Measurements from ENCODE around the gene LGALS3.

DNA sequence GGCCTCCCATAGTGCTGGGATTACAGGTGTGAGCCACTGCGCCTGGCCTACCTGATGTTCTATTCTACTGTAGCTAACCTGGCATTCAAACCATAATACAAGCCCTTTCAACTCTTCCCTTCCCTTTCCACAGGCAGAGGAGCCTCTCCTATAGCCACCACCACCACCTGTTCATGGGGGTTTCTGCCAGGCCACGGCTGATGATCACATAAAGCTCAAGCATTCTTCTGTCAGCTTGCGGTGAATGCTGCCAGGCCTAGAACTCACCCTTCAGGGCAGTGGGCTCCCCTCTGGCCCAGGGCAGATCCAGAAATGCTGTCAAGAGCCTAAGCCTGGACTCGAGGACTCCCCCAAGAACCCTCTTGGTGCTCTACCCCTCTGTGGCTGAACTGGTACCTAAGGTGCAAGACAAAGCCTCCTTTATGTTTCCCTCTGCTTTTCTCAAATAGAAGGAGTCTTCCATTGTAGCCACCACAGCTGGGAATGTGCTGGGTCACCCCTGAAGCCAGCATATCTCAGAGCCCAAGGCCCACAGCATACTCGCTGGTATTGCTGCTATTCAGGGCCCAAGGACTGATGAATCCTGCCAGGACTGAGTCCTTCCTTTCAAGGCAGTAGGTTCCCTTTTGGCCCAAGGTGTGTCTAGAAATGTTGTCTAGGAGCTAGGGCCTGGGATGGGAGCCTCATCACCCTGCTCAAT lies 65.8 kb downstream of the LGALS3 start:
- TF ChIP-seq, protein P1, sequence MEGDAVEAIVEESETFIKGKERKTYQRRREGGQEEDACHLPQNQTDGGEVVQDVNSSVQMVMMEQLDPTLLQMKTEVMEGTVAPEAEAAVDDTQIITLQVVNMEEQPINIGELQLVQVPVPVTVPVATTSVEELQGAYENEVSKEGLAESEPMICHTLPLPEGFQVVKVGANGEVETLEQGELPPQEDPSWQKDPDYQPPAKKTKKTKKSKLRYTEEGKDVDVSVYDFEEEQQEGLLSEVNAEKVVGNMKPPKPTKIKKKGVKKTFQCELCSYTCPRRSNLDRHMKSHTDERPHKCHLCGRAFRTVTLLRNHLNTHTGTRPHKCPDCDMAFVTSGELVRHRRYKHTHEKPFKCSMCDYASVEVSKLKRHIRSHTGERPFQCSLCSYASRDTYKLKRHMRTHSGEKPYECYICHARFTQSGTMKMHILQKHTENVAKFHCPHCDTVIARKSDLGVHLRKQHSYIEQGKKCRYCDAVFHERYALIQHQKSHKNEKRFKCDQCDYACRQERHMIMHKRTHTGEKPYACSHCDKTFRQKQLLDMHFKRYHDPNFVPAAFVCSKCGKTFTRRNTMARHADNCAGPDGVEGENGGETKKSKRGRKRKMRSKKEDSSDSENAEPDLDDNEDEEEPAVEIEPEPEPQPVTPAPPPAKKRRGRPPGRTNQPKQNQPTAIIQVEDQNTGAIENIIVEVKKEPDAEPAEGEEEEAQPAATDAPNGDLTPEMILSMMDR (IDR thresholded peaks at IDR 0.05), result no peak
- no peak for TF ChIP-seq POLR2AphosphoS5 (IDR thresholded peaks at IDR 0.05)
